Stimulated activated CD8-positive, alpha-beta memory T cell treated with anti-CD3 and anti-CD28 coated beads, Interleukin-12 subunit alpha, Interleukin-12 subunit beta, amount 100 ng/mL, for 1 hour (primary cell): Measurements from ENCODE around the gene MAP3K9.

ENCODE experiments used
- DNase-seq: peaks from one replicate; pipeline ENCODE4 v3.0.0-alpha.2; 2020; ENCODE audit warnings: low read depth

Gene MAP3K9

DNA sequence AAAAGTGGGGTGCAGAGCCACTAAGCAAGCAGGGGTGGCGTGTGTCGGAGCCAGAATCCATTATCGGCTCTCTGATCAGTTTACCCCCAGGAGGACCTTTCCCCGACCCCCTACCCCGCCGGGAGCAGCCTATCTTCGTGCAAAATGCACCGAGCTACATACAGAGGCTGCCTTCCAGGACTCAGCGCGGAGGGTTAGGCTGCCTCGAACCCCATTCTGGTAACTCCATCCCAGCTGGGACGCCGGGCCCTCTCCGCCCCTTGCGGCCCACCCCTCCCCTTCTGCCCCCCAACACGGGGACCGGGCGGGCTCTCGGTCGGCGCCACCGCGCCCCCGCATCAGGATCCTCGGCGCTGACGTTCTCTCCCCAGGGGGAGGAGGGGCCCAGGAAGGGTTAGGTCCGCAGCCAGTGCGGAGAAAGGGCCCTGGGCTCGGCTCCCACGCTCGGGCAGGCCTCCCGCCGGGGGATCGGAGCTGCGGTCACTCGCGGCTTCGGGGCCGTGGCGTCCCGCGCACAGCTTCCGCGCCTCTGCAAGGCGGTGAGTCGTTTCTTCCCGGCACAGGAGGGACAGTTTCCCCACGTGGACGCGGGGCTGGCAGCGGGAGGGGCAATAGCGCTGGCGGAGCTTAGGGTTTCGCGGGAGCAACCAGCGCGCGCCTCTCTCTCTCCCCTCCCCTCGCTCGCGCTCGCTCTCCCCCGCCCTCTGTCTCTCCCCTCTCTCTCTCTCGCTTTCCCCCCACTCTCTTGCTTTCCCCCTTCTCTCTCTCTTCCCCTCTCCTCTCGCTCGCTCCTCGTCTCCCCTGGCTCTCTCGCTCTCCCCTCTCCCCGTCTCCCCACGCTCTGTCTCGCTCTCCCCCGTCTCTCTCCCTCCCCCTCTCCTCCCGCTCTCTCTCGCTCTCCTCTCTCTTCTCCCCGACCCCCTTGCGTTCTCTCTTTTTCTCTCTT is 12.5 kb upstream of the MAP3K9 start:
- DNase-seq = no peak

DNA sequence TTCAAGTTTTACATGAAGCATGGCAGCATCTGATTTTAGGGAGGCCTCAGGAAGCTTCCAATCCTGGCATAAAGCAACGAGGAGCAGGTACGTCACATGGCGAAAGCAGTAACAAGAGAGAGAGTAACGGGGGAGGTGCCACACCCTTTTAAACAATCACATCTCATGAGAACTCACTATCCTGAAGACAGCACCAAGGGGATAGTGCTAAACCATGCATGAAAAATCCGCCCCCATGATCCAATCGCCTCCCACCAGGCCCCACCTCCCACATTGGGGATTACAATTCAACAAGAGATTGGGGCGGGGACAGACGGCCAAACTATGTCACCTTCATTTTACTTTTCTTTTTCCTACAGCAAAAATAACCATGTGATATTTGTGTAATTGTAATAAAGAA is 7.2 kb upstream of the MAP3K9 start:
- DNase-seq = no peak

DNA sequence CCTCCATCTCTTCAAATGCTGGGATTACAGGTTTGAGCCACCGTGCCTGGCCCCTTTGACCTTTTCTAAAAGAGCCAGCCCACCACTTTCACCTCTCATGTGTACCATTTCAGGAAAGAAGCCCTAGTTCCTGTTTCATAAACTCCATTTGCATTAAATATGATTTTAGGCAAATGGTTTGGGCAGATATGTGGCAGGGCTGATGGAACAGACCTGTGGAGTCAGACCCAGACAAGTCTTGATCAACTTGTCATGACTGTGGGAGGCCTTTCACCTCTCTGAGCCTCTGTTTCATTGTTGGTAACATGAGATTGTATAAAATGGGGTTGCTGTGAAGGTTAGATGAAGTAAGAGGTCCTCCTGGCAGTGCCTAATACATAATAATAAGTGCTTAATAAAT is 5.2 kb upstream of the MAP3K9 start:
- DNase-seq = no peak

DNA sequence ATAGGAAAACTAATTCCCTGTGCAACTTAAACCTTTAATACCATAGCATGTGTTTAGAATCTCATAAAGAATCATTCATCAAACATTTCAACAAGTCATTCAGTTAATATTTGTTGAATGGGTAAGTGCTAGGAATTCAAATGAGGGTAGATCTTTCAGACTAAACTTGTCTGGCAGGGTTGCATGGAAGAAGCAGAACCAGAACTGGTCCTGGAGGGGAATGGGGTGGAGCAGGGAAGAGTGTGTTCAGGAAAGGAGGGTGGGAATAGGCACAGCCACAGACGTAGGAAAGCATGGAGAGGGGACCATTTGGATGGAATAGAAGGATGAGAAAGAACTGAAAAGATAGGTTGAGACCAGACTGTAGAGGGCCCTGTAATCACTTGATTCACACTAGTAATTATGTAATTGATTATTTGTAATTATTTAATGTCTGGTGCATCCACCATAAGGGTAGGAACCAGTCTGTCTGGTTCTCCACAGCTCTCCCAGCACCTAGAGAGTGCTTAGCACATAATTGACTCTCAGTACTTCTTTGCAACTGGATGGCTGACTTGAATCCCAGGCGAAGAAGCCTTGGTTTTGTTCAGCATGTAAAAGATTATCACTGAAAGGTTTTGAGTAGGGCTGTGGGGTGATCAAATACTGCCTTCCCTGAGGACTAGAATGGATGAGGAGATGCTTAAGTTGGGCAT is 3.0 kb upstream of the MAP3K9 start:
- no peak for DNase-seq

DNA sequence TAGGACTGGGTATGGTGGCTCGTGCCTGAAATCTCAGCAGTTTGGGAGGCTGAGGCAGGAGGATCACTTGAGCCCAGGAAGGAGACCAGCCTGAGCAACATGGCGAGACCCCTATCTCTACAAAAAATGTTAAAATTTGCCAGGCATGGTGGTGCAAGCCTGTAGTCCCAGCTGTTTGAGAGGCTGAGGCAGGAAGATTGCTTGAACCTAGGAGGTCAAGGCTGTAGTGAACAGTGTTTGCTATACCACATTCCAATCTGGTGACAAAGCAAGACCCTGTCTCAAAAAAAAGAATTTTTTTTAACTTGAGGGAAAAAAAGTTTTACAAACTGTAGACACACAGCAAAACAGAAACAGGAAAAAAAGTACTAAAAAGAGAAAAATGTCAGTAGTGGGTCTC is 2.3 kb upstream of the MAP3K9 start:
- no peak for DNase-seq

DNA sequence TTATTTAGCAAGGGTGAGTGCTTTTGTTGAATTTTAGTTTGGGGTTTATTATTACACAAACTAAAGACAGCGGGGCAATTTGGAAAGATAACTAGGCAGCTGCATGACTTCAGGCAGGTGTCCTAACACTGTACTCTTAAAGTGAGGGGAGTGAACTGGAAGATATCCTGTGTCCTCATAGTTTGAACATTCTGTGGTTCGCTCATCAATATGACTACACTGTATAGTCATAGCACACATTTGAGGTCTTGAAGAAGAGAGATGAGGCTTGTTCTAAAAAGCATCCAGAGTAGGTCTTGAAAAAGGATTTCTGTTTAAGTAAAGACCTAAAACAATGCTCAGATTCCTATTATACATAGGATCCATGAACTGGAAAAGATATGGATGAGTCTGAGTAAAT is 1.7 kb upstream of the MAP3K9 start:
- no peak for DNase-seq

DNA sequence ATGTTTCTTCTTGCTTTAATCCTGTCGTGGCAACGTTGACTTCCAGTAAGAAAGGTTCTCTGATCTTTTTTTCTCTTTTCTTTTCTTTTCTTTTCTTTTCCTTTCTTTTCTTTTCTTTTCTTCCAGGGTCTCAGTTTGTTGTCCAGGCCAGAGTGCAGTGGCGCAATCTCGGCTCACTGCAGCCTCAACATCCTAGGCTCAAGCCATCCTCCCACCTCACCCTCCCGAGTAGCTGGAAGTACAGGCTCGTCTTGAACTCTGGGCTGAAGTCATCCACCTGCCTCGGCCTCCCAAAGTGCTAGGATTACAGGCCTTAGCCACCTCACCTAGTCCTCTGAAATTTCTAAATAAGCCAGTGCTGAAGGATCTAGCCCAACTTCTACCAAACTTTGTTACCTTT is 1.3 kb upstream of the MAP3K9 start:
- DNase-seq = no peak

DNA sequence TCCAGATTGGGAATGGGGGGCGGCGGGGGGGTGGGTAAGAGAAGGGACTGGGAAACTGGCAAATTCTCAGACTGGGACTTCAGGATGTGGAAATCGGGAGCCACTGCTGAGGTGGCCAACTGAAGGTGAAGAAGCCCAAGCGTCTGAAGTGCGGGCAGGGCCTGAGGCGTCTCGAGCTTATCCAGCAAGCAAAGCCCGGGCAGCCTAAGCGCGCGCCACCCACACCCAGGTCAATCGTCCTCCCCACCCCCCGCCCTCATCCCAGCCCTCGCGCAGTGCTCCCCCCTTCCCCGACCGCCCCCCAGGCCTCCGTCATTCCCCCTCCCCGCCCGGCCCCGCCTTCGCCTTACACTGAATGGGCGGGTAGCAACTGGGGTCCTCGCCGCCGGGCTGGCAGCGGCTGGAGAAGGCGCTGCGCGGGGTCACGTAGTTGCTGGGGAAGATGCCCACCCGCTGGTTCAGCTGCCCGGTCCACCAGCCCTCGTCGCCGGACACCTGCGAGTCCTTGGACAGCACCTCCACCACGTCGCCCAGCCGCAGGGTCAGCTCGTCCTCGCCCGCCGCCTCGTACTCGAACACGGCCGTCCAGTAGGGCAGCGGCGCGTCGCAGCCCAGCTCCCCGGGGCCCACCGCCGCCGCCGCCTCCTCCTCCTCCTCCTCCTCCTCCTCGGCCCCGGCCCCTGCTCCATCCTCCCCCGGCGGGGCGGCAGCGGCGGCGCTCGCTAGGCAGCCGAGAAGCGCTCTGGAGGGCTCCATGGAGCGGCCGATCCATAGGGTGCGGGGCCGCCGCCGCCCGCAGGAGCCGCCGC is 693 bp downstream of the MAP3K9 start:
- no peak for DNase-seq

DNA sequence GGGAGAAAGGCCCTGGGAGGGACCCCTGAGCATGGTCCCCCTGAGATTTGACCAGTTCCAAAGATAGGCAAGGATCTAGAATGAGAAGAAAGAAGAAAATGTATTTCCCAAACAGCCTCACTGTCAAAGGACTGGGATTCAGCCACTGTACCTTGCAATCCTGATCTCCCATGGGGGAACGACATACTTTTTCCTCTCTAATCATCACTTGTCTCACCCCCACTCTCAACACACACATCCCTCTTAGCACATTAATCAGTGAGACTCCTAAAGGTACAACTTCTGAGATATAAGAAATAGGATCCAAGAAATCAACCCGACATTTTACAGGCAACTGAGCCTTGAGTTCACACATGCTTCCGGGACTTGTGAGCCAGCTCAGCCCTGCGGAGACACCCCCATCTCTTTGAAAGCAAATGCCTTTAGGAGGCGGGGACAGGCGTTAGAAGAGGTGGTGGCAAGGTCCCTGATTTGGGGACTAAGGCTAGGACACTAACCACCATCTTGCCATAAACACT is 1.4 kb downstream of the MAP3K9 start:
- DNase-seq = no peak

DNA sequence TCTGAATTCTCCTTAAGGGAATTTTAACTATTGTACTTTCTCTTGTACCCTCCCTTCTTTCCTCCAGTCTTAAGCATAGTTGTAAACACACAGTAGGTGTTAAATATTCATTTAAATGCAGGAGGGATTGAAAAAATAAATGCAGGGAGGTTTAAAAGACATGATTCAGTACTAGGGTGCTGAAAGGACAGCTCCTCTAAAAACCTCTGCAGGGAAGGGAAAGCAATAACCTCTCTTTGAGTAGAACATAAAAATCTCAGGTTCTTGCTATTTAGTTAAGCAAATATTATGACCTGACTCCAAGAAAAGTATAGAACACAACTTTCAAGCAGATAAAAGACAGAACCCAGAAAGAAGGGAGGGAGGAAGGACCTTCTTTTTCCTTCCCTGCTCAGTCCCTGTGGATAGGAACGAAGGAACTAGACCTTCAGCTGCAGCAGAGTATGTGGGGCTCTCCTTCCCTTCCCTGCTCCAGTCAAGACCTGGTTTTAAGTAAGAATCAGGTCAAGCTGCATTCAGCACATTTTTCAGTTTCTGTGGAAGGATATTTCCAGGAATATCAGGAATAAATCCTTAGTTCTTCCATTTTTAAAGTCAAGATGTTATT is 4.7 kb downstream of the MAP3K9 start:
- DNase-seq = no peak

DNA sequence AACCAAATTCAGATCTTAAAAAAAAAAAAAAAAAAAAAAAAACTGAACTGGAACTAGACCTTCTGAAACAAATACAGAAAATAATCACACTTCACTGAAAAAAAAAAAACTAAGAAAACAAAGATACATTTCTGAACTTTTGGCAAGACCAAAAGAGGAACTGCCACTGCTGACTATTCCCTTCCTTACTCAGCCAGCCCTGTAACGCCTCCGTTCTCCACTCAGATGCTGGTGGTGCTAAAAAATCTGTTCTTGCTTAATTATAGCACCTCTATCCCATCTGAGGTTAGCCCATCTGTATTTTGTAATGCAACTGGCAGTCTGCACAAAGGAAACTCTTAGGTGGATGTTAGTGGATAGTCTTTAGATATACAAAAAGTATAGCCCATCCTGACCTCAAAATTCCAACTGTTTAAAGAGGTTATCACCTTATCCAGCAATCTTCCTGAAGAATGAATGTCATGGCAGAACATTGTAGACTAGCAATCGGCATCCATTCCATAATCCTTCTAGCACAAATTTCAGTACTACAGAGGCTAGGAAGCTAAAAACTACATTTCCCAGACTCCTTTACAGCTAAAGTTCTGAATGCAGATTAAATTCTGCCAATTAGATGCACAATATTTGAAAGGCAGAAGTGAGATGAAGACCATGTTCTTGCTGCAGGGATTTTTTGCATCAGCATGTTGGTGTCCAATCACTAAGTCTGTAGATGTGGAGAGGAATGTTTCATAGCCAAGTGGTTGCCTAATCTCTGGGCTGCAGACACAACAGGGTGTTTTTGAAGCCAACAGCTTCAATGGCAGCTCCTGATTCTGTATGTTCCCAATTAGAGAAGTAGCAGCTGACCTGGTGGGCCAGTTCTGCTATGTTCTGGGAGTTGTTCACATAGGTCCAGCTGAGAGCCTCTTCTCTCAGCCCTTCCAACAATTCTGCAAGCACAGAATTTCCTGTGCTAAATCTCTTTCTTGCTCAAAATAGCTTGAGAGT is 5.7 kb downstream of the MAP3K9 start:
- no peak for DNase-seq

DNA sequence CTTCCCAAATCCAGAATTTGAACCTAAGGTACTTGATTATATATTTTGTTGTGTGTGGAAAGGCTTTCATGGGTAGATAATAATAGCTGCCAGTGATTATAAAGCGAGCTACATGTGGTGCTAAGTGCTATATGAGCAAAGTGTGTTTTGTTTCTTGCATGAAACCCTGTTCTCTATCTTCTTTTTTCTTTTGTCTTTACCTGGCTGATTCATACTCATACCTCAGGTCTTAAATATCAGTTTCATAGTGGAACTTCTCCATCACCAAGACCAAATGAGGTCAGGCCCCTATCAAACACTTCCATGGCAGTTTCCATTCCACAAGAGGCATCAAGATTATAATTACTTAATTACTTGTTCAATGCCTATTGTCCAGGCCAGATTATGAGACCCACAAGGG is 6.9 kb downstream of the MAP3K9 start:
- no peak for DNase-seq

DNA sequence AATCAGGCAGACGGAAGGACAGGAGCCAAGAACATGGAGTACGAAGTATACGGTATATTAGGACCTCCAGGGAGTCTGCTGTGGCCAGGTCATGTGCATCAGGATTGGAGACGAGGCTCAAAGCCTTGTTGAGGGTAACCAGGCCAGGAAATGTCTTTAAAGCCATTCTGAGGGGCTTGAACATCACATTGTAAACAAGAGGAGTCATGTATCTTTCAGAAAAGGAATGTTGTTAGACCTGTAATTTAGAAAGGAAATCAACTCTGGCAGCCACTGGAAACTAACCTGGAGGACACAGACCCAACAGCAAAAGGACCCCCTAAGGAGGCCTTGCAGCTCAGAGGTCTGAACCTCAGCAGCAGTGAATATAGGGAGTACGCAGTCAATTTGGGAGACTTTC is 7.5 kb downstream of the MAP3K9 start:
- no peak for DNase-seq

DNA sequence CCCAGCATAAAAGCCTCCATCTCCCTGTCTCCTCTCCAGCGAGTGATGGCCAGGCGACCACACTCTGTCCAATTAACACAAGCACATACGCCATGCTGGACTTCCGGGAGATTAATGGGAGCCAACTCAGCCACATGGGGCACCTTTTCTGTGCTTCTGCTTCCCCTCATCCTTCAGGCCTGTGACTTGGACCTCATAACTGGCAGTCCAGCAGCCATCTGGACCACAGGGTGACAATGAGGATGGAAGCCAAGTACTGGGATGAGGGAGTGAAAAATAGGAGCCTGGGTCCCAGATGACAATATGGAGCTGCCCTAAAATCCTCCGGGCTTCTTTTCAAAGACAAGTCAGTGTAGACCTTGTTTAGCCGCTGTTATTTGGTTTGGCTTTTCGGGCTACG is 12.8 kb downstream of the MAP3K9 start:
- no peak for DNase-seq

DNA sequence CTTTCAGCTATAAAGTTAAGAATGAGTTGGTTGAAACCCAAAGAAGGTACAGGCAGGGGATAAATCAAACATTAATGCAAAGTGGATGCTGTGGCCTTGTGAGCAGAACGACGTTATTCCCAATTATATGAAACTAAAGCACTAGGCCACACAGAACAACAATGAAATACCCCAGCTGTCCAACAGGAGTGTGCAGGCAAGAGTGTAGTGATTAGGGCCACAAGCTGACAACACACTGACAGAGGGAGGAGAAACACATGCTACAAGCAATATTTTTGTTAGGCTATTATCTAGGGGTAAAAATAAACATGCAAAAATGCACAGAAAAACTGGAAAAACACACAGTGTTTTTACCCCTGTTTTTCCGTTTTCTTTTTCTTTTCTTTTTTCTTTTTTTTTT is 15.0 kb downstream of the MAP3K9 start:
- DNase-seq = no peak

DNA sequence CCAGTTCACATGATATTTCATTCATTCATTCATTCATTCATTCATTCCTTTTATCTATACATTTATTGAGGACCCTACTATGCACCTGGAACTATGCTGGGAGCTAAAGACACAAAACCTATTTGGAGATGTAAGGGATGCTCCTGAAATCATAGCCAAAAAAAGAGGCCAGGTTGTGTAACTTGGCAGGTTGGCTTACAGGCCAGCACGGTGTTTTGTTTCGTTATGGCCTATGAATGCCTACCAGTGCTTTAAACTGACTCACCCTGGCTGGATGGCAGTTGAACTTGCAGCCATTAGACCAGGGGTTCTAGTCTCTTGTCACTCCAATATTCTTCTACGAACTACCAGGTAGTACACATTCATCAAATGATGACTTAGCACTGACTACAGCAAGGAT is 15.7 kb downstream of the MAP3K9 start:
- DNase-seq = no peak

DNA sequence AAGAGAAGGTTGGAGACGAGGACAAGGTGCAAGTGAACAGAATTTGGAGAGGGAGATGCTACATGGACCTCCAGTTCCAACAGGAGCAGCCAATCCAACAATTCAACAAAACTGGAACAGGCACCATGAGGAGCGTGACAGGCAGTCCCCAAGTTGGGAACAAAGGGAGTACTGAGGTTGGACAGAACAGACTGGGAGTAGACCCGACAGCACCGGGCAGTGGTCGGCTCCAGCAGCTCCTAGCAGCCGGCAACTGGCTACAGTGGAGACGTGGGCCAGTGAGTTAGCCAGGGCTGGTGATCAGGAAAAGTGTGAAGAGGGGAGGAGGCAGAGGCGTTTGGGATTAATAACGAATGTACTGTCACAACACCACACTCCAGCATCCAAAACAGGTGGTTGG is 16.4 kb downstream of the MAP3K9 start:
- DNase-seq = no peak

DNA sequence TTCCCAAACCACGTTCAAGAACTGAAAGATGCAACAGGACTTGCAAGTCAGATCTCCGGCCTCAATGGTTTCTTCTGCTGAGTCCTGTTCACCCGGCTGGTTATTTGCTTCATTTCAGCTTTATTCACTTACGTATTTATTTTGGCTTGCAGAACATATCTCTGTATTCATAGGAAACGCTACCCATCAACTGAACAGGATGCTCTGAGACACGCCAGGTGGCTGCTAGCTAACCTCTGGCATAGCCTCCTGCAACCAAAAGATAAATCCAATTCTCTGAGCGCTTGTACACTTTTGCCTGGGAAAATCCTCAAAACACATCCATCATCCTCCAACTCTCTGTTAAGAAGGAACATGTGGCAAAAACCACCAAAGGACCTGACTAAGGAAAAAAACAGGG is 17.3 kb downstream of the MAP3K9 start:
- no peak for DNase-seq

DNA sequence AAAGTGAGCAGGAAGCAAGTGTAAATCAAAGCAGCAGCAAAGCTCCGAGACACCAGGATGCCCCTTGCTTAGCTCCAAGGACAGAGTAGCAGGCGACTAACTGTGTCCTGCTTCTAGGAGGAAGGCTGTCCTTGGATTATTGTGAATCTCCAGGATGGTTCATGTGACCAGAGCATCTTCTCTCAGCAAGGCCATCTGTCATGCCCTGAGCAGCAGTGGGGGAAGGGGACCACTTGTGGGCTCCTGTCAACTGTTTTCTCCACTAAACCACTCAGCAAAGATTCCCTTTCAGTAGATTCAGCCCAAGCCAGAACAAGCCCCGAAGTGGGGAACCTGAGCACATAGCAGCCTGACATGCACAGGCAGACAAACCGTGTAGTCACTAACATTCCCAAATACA is 19.4 kb downstream of the MAP3K9 start:
- DNase-seq = no peak

DNA sequence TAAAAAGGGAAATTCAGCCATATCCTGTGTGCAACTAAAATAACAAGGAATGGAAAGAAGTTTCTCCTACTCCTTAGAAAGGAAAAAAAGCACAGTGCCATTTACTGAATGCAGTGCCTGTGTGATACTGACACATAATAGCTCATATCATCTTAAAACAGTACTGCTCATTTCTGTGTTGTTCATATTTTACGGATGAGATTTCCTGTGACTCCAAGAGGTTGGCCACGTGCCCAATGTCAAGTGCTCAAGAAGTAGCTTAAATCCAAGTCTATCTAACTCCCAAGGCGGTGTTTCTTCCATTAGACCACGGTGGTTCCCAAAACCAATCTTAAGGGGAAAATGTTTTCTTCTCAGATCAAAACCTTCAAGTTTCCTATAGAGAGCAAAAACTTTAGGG is 20.0 kb downstream of the MAP3K9 start:
- DNase-seq = no peak

DNA sequence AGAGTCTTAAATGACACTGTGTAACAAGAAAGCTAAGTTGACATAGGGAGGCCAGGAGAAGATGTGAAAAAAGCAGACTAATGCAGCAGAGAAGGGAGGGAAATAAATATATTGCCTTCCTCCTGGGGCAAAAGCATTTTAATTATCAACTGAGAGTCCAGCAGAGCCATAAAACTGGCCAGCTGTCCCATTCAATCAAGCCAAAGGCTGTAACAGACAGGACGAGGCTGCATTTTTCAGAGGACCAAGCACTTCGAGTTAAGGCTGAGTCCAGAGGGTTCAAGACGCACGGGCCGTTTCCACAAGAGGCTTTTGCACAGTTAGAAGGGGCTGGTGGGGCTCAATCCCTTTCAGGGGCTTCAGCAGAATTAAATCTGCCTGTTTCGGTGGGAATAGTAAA is 20.4 kb downstream of the MAP3K9 start:
- no peak for DNase-seq
